IMR-90 (cell line): Measurements from ENCODE around the gene SMCO3. TPM values are rescaled to one million over a fixed set of nuclear protein-coding genes. Genes with fewer than 3 reads are reported as not detected.

Source experiments
- ATAC-seq: fragments of 200-7000 bp; cut with Tn5 transposase; 2 replicates; pipeline ENCODE4 v1.9.1; 2020; ENCODE audit warnings: low read depth, mild to moderate bottlenecking, moderate library complexity
- BruUV-seq: library from RNA; stranded (reverse); fragments of 400-500 nt; replicated peaks from 2 replicates; lab custom pipeline; 2021; lab: Mats Ljungman, UMichigan
- CTCF ChIA-PET: fragments of 300-600 bp; formaldehyde crosslinking; extraction: SDS; loops from one replicate; lab custom pipeline; 2021; ENCODE audit warnings: antibody characterized with exemption; lab: Yijun Ruan, JAX
- POLR2A ChIA-PET: fragments of 300-600 bp; sonication (Branson Sonifier 250); formaldehyde crosslinking; loops from one replicate; lab custom pipeline; 2022; ENCODE audit warnings: antibody characterized with exemption; ENCODE audit not compliant: unreplicated experiment; lab: Charles Lee
- DNase-seq: peaks from one replicate; pipeline ENCODE4 v3.0.0; 2013
- H2AFZ ChIP-seq: replicated peaks from 2 replicates; pipeline ENCODE3; 2013; ENCODE audit warnings: low read length, mild to moderate bottlenecking; ENCODE audit not compliant: poor library complexity
- H2AK5ac ChIP-seq: 2 replicates; pipeline ENCODE4 v1.6.1; 2013; ENCODE audit warnings: low read depth, low read length, inconsistent platforms
- H2AK9ac ChIP-seq: replicated peaks from 2 replicates; pipeline ENCODE3; 2013; ENCODE audit warnings: mild to moderate bottlenecking, low read depth, low read length, moderate library complexity; ENCODE audit not compliant: poor library complexity
- H2BK120ac ChIP-seq: 2 replicates; pipeline ENCODE4 v1.6.1; 2013; ENCODE audit warnings: low read depth, low read length, inconsistent platforms
- H2BK15ac ChIP-seq: 3 replicates; pipeline ENCODE4 v1.6.1; 2013; ENCODE audit warnings: low read depth, low read length, inconsistent platforms
- H2BK20ac ChIP-seq: 2 replicates; pipeline ENCODE4 v1.6.1; 2013; ENCODE audit warnings: low read depth, mild to moderate bottlenecking, inconsistent platforms, low read length, moderate library complexity
- H2BK5ac ChIP-seq: 2 replicates; pipeline ENCODE4 v1.6.1; 2013; ENCODE audit warnings: mild to moderate bottlenecking, low read depth, low read length, inconsistent platforms; ENCODE audit not compliant: poor library complexity, severe bottlenecking
- H3K14ac ChIP-seq: replicated peaks from 2 replicates; pipeline ENCODE4 v1.6.1; 2013; ENCODE audit warnings: low read depth, low read length, inconsistent platforms
- H3K18ac ChIP-seq: 2 replicates; pipeline ENCODE4 v1.6.1; 2013; ENCODE audit warnings: low read depth, low read length, control low read depth
- H3K23ac ChIP-seq: 2 replicates; pipeline ENCODE4 v1.6.1; 2013; ENCODE audit warnings: low read depth, low read length, inconsistent platforms
- H3K27ac ChIP-seq: 2 replicates; pipeline ENCODE4 v1.5.1; 2013; ENCODE audit warnings: mild to moderate bottlenecking, control low read depth, low read length; ENCODE audit not compliant: insufficient read depth
- H3K27me3 ChIP-seq: 2 replicates; pipeline ENCODE4 v1.6.1; 2013; ENCODE audit warnings: low read length; ENCODE audit not compliant: control insufficient read depth, insufficient read depth
- H3K36me3 ChIP-seq: 2 replicates; pipeline ENCODE4 v1.6.1; 2013; ENCODE audit warnings: low read length, mixed read lengths; ENCODE audit not compliant: control insufficient read depth, insufficient read depth
- H3K4ac ChIP-seq: 2 replicates; pipeline ENCODE4 v1.6.1; 2013; ENCODE audit warnings: low read depth, low read length, inconsistent platforms
- H3K4me1 ChIP-seq: 2 replicates; pipeline ENCODE4 v1.6.1; 2013; ENCODE audit warnings: low read length, mixed read lengths; ENCODE audit not compliant: control insufficient read depth, insufficient read depth
- H3K4me2 ChIP-seq: 2 replicates; pipeline ENCODE4 v1.6.1; 2013; ENCODE audit warnings: low read depth, mild to moderate bottlenecking, control low read depth, low read length, moderate library complexity
- H3K4me3 ChIP-seq: 2 replicates; pipeline ENCODE4 v1.5.1; 2013; ENCODE audit warnings: low read depth, mild to moderate bottlenecking, control low read depth, low read length, moderate library complexity; ENCODE audit not compliant: insufficient read depth
- H3K56ac ChIP-seq: 2 replicates; pipeline ENCODE4 v1.6.1; 2013; ENCODE audit warnings: low read length, inconsistent platforms; ENCODE audit not compliant: insufficient read depth; ENCODE audit errors: extremely low read depth
- H3K79me1 ChIP-seq, 2 experiments: 2 replicates each; pipeline ENCODE4 v1.6.1; 2013; ENCODE audit warnings: low read length in 2 of 2, inconsistent platforms in 1 of 2, low read depth in 1 of 2
- H3K9ac ChIP-seq: 2 replicates; pipeline ENCODE4 v1.6.1; 2013; ENCODE audit warnings: low read depth, low read length, control low read depth
- H3K9me1 ChIP-seq: 2 replicates; pipeline ENCODE4 v1.6.1; 2013; ENCODE audit warnings: low read length, inconsistent platforms; ENCODE audit not compliant: insufficient read depth
- H3K9me3 ChIP-seq: 2 replicates; pipeline ENCODE4 v1.6.1; 2013; ENCODE audit warnings: low read length; ENCODE audit not compliant: control insufficient read depth, insufficient read depth
- H4K20me1 ChIP-seq: 2 replicates; pipeline ENCODE4 v1.6.1; 2013; ENCODE audit warnings: low read length, inconsistent platforms; ENCODE audit not compliant: insufficient read depth
- H4K5ac ChIP-seq: 2 replicates; pipeline ENCODE4 v1.6.1; 2013; ENCODE audit warnings: mild to moderate bottlenecking, low read depth, low read length, control low read depth
- H4K8ac ChIP-seq, 2 experiments: 2 replicates each; pipeline ENCODE4 v1.6.1; 2013; ENCODE audit warnings: low read depth in 2 of 2, low read length in 2 of 2, control low read depth in 1 of 2, inconsistent platforms in 1 of 2
- H4K91ac ChIP-seq: 2 replicates; pipeline ENCODE4 v1.6.1; 2013; ENCODE audit warnings: low read depth, low read length, inconsistent platforms; ENCODE audit not compliant: insufficient read depth
- BHLHE40 ChIP-seq: fragments of 150-350 bp; IDR thresholded peaks from 2 replicates; pipeline ENCODE4 v1.6.1; 2016; ENCODE audit warnings: mild to moderate bottlenecking, low read depth, low read length
- CEBPB ChIP-seq: IDR thresholded peaks from 2 replicates; pipeline ENCODE4 v1.6.1; 2012; ENCODE audit warnings: low read depth, low read length, improper control_type of control experiment
- CHD1 ChIP-seq: IDR thresholded peaks from 2 replicates; pipeline ENCODE4 v1.6.1; 2012; ENCODE audit warnings: low read depth, low read length, improper control_type of control experiment
- MAZ ChIP-seq: IDR thresholded peaks from 2 replicates; pipeline ENCODE4 v1.6.1; 2012; ENCODE audit warnings: low read depth, mild to moderate bottlenecking, low read length, improper control_type of control experiment, moderate library complexity, borderline replicate concordance
- MXI1 ChIP-seq: IDR thresholded peaks from 2 replicates; pipeline ENCODE4 v1.6.1; 2012; ENCODE audit warnings: low read depth, mild to moderate bottlenecking, low read length, moderate library complexity, borderline replicate concordance
- NFE2L2 ChIP-seq: fragments of 150-350 bp; IDR thresholded peaks from 2 replicates; pipeline ENCODE4 v1.6.1; 2016; ENCODE audit warnings: low read depth, mild to moderate bottlenecking, low read length
- RAD21 ChIP-seq: IDR thresholded peaks from 2 replicates; pipeline ENCODE4 v1.6.1; 2012; ENCODE audit warnings: low read length, improper control_type of control experiment
- RCOR1 ChIP-seq: IDR thresholded peaks from 2 replicates; pipeline ENCODE4 v1.6.1; 2012; ENCODE audit warnings: mild to moderate bottlenecking, low read length, improper control_type of control experiment; ENCODE audit not compliant: insufficient replicate concordance
- SMC3 ChIP-seq: fragments of 150-350 bp; IDR thresholded peaks from 2 replicates; pipeline ENCODE4 v1.6.1; 2016; ENCODE audit warnings: low read depth, mild to moderate bottlenecking, antibody characterized with exemption, low read length, moderate library complexity
- WGBS, 2 experiments: methylation state at CpG; one replicate each; pipeline versions ENCODE4 v1.1.5 to v1.1.7; 2013; ENCODE audit warnings: missing lambda C conversion rate in 2 of 2; ENCODE audit not compliant: insufficient read length in 1 of 2; ENCODE audit errors: extremely low coverage in 2 of 2; 5-methylcytosine and 5-hydroxymethylcytosine counted together
- dilution Hi-C: fragments of 300-500 bp; cut with HindIII; formaldehyde crosslinking; loops from one replicate; pipeline ENCODE4 v1.14.3; 2018; ENCODE audit warnings: low sequenced_read_pairs; ENCODE audit not compliant: unreplicated experiment
- in situ Hi-C: fragments of 300-500 bp; cut with MboI; formaldehyde crosslinking; loops from 3 replicates; pipeline ENCODE4 v1.14.3; 2019; ENCODE audit warnings: low sequenced_read_pairs, inconsistent platforms, mixed read lengths
- intact Hi-C: fragments of 100-400 bp; cut with micrococcal nuclease; formaldehyde crosslinking; loops from 2 replicates; pipeline ENCODE4 v1.10.0; 2022
- polyA plus RNA-seq, 3 experiments: library from polyadenylated mRNA; depleted of rRNA; stranded (reverse); fragments of >200 nt; gene quantifications; 2 replicates each; pipeline ENCODE4 v1.2.3, GENCODE V29; 2012; ENCODE audit warnings: low replicate concordance in 1 of 3
- total RNA-seq: library from RNA; depleted of rRNA; stranded (reverse); fragments of >200 nt; gene quantifications from 2 replicates; pipeline ENCODE4 v1.2.3, GENCODE V29; 2012
- TF ChIP-seq, protein P1 (sequence below): fragments of 150-350 bp; IDR thresholded peaks from 2 replicates; pipeline ENCODE4 v1.6.1; 2017; ENCODE audit warnings: mild to moderate bottlenecking, antibody characterized with exemption, low read length, low read depth
- TF ChIP-seq, protein P2 (sequence below): fragments of 150-350 bp; IDR thresholded peaks from 2 replicates; pipeline ENCODE4 v1.6.1; 2016; ENCODE audit warnings: low read depth, mild to moderate bottlenecking, low read length, moderate library complexity, borderline replicate concordance

SMCO3 gene
- total and polyA plus RNA-seq, 2 of the 4 experiments (the other 2 are of a cell fraction), result under 0.01 to 0.07 TPM

DNA sequence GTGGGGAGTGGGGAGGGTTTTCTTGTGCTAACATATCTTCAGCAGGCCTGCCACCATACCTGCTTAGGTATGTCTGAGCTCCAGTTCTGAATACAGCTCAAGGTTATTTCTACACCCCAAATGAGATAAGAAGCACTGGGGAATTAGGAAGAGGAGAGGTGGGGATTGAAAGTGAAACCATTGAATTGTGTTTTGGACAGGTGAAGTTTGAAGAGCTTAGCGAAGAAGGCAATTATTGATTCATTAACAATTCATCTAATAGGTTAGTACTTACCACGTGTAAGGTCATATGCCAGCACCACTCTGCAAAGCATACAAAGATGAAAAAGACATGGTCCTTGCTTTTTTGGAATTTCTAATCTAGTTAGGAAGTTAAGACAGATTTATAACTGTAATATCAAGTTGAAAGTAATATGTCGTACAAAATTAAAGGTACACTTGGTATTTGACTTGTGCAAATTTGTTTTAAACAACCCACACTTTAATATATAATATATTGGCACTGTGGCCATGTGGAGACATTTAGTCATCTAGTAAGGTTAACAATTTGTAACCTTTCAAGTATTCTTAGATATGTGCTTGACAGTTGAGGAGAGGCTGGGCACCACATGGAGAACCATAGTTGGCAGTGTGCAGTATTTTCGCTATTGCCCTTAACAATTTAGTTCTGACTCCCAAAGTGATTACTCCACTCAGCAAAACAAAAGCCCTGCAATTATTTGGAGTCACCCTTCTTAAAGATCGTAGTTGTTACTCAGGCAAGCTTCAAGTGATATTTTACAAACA lies 3.6 kb downstream of the SMCO3 start:
- ChIA-PET POLR2A (no interaction called here), CTCF (interaction anchor here (0.7 to 2.3 kb wide), 8 partner anchors 12 to 411 kb away, joined by 3 to 7 read pairs (median 4); partner anchors contain the start of gene RERG)
- Histone ChIP-seq H3K4me3 (no peak overlapping the region), H2AK5ac (no peak overlapping the region), H3K4me1 (no peaks in the 10 kb centered on the region), H3K27me3 (peaks cover 2% of the 10 kb centered on the region; the same call in 1 of the 2 replicates), H3K23ac (no peak overlapping the region), H3K9ac (no peak overlapping the region), H4K20me1 (no peaks in the 10 kb centered on the region), H2AK9ac (no peak overlapping the region), H3K9me1 (no peaks in the 10 kb centered on the region), H3K56ac (no peak overlapping the region), H3K18ac (no peak overlapping the region), H2AFZ (no peak overlapping the region), H3K36me3 (no peaks in the 10 kb centered on the region), H4K8ac (no peak overlapping the region), H2BK20ac (no peak overlapping the region), H3K4me2 (no peak overlapping the region), H3K14ac (no peak overlapping the region), H3K9me3 (no peaks in the 10 kb centered on the region), H3K27ac (no peak overlapping the region), H2BK15ac (no peak overlapping the region), H2BK5ac (no peak overlapping the region), H3K79me1 (no peaks in the 10 kb centered on the region), H2BK120ac (no peak overlapping the region), H3K4ac (no peak overlapping the region), H4K5ac (no peak overlapping the region), H4K91ac (no peak overlapping the region)
- in situ Hi-C loops (no loop called here), dilution Hi-C loops (no loop called here), intact Hi-C loops (no loop called here)
- DNase-seq (no peak), ATAC-seq (no peak)
- BruUV-seq, result no TSS peak
- TF ChIP-seq MAZ, result no peak
- no peak for TF ChIP-seq RAD21
- TF ChIP-seq BHLHE40, result no peak
- no peak for TF ChIP-seq SMC3
- no peak for TF ChIP-seq NFE2L2
- TF ChIP-seq, protein P1, sequence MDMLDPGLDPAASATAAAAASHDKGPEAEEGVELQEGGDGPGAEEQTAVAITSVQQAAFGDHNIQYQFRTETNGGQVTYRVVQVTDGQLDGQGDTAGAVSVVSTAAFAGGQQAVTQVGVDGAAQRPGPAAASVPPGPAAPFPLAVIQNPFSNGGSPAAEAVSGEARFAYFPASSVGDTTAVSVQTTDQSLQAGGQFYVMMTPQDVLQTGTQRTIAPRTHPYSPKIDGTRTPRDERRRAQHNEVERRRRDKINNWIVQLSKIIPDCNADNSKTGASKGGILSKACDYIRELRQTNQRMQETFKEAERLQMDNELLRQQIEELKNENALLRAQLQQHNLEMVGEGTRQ, result no peak
- no peak for TF ChIP-seq MXI1
- no peak for TF ChIP-seq RCOR1
- TF ChIP-seq, protein P2, sequence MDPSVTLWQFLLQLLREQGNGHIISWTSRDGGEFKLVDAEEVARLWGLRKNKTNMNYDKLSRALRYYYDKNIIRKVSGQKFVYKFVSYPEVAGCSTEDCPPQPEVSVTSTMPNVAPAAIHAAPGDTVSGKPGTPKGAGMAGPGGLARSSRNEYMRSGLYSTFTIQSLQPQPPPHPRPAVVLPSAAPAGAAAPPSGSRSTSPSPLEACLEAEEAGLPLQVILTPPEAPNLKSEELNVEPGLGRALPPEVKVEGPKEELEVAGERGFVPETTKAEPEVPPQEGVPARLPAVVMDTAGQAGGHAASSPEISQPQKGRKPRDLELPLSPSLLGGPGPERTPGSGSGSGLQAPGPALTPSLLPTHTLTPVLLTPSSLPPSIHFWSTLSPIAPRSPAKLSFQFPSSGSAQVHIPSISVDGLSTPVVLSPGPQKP, result no peak
- TF ChIP-seq CEBPB, result no peak
- no peak for TF ChIP-seq CHD1
- WGBS, 2 experiments, result 50% methylated on average over 1 of the region's 5 CpGs; no CpG with 5 or more reads in 1 of the 2 experiments
